Daoy (cell line): ENCODE results near the gene IRF5. TPM values are rescaled to one million over a fixed set of nuclear protein-coding genes. Genes with fewer than 3 reads are reported as not detected.
"Not testable (repeated sequence)": the region's sequence is repeated elsewhere in the genome, so short reads cannot be mapped to it uniquely, and the experiment has no call there.

Experiments
- DNase-seq: peaks from one replicate; pipeline ENCODE4 v3.0.0-alpha.2; 2015; ENCODE audit warnings: low read depth
- total RNA-seq: library from RNA; depleted of rRNA; stranded (reverse); fragments of >200 nt; shearing (Covaris generic); gene quantifications from 2 replicates; pipeline ENCODE4 v1.2.3, GENCODE V29; 2014

The IRF5 gene
- total RNA-seq, 1 experiment from 2014 or later = 2.2 TPM

DNA sequence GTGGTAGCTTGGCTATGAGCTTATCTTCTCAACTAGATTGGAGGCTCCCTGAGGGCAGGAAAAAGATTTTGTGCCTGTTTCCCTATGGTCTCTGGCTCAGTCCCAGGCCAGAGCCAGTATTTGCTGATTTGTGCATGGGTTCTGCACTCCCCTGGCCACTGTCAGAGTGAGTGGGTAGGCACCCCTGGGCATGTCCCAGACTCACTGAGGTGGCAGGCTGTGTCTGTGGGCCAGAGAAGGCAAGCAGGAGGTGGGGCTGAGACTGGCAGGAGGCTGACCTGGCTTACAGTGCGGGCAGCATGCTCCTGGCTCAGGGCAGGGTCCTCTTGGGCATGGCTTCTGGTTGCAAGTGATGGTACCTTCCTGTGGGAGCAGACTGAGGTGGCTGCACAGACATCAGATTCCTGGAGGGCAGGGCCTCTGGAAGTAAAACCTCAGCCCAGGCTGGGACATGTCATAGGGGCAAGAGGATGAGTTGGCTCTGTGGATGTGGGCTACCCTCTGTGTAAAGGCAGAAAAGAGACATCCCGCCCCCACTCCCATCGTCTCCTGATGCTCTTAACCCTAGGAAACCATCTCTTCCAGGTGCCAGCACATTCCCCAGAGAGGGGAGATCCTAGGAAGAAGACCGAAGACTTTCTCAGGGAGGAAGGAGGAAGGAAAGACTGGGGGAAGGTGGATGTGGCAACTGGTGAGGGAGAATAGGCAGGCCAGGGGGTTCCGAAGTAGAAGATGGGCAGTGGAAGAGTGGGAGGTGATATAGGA, 31.5 kb upstream of the IRF5 start:
- no peak for DNase-seq

- DNase-seq = no peak
These were observed 30.8 kb upstream of the IRF5 start for GRCh38 chr7:128906766-128907559.

DNA sequence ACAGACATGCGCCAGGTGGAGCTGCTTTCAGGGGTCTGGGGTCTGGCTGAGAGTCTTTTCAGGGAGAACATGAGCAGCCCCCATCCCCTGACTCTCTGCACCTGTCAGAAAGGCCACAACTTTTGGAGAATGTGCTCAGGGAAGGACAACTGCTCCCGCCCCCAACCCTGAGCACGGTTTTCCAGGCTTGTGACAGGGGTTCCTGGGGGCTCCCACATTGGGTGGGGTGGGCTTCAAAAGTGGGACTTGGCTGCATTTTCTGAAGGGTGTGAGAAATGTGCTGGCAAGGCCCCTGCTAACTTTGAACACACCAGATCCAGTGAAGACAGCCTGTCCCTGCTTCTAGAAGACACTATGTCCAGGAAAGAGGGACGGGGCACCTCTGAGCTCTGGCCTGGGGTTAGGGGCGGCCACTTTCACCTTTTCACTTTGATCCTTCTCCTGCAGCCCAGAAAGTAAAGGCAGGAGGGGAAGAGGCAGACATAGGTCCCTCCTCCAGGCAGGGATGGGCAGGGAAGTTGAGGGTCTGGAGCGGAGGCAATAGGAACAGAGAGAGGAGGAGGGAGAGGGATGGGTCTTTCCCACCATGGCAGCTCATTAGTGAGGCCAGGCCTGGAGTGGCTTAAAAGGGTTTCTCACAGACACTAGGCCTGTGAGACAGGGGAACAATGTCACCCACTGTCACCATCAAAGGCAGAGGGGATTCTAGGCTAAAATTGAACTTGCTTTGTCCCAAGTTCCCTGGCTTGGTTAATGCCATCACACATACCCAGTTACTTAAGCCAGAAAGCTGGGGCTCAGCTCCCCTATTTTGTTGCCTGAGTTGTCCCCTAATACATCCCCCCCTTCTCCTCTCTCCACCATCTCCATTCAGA, 28.7 kb upstream of the IRF5 start:
- DNase-seq = no peak

- DNase-seq = peak; percentile 89
These were observed 27.8 kb upstream of the IRF5 start for GRCh38 chr7:128909625-128910568.

- no peak for DNase-seq
These were observed 27.2 kb upstream of the IRF5 start, which contains the start of gene KCP for GRCh38 chr7:128910569-128910945. Gene KCP (minus strand): TSS chr7:128910709. CDS start chr7:128910676, 33 bp downstream.

DNA sequence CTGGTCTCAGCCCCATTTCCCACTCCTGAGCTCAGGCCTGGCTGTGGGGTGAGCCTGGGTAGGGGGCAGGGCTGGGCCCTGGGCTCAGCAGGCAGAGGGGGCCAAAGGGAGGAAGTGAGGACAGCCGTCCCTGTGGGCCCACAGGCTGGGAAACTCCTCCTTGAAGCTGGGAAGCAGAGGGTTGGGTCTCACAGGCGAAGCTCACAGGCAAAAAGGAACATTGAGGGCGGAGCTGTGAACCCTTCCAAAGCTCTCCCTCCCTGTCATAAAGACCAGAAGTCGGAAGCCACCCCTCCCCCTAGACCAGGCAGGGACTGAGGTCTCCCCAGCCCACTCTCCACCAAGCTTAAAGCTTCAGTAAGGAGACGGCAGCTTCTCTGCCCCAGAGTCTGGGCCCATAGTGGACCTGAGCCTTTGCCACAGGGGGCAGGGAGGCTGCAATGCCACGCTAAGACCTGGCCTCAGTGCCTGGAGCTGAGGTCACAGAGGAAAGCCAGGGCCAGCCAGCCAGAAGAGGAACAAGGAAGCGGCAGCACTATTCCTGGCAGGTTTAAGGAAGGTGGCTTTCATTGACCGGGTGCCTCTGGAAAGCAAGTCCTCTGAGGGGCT, 26.2 kb upstream of the IRF5 start:
- DNase-seq = no peak

GRCh38 chr7:128912281-128912680, 25.4 kb upstream of the IRF5 start:
- no peak for DNase-seq

- not testable (repeated sequence) for DNase-seq
These were observed 24.8 kb upstream of the IRF5 start for GRCh38 chr7:128912709-128913495.

DNA sequence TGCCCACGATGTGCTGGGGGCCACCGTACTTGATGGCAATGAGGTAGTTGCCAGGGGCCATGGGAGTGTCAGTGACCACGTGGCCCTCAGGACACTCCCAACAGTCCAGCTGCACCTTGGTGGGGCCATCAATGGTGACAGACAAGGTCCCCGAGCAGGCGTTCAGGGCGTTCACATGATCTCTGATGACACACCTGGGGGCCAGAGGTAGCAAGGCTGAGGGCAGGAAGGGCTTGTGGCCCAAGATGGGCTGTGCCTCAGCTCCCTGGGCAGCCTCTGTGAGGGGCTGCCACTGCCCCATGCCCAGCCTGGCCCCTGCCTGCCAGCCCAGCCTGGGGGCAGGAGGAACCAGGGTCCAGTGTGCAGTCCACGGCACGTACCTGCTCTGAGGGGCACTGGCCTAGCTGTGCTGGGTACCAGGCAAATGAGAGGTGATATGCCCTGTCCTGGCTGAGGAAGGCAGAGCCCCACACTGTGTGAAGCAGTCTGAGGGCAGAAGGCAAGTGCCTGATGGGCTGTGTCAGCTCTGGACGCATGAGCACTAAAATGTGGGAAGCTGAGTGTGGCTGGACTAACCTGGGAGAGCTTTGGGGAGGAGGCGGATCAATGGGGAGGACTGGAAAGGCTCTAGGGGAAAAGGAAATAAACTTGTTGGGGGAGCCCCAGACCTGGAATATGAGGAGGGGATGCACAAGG, 23.7 kb upstream of the IRF5 start:
- no peak for DNase-seq

GRCh38 chr7:128914566-128915151, 23.1 kb upstream of the IRF5 start:
- DNase-seq = no peak

DNA sequence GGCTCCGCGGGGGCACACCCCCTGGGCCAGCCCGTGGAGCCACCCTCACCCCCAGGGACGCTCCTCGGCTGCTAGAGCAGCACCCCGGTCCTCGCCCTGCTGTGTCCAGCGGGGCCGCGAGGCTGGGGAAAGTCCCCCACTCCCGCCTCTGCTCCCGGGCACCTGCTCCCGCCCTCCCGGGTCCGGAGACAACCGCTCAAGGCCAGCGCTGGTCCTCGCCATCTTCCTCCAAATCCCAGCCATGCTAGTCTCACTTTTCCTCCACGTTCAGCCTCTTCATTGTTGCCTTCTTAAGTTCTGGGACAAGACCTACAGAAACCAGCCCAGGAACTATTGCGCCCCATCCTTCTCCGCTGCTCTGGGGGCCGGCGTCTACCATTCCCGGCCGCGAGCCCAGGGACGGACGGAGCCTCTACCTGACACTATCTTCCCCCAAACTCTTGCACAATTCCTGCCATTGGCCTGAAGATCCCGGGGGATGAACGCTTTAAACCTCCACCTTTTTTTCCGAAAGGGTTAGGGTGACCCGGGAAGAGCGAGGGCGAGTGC, 22.4 kb upstream of the IRF5 start:
- no peak for DNase-seq

GRCh38 chr7:128915841-128916642, 21.7 kb upstream of the IRF5 start:
- DNase-seq = no peak

DNA sequence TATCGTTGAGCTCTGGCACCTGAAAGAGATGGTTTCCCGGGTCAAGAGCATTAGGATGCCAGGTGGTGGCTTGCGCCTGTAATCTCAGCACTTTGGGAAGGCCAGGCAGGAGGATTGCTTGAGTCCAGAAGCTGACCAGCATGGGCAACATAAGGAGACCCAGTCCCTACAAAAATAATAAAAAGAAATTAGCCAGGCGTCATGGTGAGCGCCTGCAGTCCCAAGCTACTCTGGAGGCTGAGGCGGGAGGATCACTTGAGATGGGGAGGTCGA, 21.1 kb upstream of the IRF5 start:
- DNase-seq = no peak

DNA sequence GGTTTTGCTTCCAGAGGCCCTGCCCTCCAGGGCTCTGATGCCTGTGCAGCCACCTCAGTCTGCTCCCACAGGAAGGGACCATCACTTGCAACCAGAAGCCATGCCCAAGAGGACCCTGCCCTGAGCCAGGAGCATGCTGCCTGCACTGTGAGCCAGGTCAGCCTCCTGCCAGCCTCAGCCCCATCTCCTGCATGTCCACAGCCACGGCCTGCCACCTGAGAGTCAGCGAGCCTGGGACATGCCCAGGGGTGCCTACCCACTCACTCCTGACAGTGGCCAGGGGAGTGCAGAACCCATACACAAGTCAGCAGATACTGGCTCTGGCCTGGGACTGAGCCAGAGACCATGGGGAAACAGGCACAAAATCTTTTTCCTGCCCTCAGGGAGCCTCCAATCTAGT, 20.6 kb upstream of the IRF5 start:
- no peak for DNase-seq

GRCh38 chr7:128918016-128918665, 19.6 kb upstream of the IRF5 start:
- no peak for DNase-seq

GRCh38 chr7:128919241-128919640, 18.5 kb upstream of the IRF5 start:
- DNase-seq = no peak
